ENCODE measurements around the gene NPAS3.

NPAS3 gene

GRCh38 chr14:33733310-33733709 lies 794.6 kb downstream of the NPAS3 start:
- DNase-seq, result no peak

- no peak for DNase-seq
Observed at GRCh38 chr14:33733721-33734120, 795.0 kb downstream of the NPAS3 start.

DNA sequence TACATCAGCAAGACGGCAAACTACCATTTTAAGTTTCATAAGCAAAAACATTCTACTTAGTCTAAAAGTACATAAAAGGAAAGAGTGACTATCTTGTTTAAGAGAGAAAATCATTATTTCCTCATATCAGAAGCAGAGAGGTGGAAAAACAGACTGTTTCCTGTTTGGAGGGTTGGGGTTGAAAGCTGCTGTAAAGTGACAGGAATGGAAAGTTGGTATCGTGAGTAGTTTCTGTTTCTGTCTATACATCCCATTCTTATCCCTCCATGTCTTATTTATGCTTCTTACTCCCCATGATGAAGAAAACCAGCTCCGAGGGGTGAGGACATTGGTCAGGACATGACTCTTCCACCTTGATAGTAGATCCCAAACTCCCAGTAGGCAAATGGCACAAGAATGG lies 795.7 kb downstream of the NPAS3 start:
- no peak for DNase-seq

DNA sequence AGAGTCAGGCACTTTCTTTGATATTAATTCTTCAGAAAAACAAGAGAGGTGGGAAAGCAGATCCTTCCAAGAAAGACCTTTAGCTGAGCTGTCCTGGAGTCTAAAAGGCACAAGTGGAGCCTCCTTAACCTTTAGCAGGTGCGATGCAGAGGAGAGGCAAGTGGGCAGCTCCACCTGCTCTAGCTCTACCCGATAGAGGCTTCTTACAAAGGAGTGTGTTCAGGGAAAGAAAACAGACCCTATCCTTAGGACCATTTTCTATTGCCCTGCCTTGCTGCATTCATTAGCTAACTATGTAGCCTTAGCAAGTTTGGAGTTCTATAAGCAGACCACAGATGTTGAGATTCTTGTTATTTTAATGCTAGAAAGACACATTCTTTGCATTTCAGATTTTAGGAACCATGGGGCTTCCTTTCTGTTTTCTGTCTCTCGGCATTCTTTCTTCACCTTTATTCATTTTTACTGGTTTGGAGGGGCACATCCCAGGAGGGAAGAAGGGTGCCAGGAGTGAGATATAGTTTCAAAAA lies 797.7 kb downstream of the NPAS3 start:
- no peak for DNase-seq

DNA sequence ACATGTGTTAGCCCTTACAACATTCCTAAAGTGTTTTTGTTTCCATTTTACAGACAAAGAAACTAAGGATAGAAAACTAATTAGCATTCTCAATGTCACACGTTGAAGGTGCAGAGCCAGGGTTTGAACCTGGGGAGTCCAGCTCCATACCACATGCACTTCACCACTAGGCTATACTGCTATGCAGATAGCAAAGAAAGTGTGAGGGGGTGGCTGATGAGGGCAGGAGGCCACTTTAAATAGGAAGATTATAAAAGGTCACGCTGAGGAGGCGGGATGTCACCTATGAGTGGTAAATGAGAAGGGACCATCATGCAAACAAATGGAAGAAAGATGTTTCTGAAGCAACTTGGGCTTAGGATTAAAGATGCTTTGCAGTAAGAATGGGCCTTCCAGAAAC lies 798.3 kb downstream of the NPAS3 start:
- no peak for DNase-seq

DNA sequence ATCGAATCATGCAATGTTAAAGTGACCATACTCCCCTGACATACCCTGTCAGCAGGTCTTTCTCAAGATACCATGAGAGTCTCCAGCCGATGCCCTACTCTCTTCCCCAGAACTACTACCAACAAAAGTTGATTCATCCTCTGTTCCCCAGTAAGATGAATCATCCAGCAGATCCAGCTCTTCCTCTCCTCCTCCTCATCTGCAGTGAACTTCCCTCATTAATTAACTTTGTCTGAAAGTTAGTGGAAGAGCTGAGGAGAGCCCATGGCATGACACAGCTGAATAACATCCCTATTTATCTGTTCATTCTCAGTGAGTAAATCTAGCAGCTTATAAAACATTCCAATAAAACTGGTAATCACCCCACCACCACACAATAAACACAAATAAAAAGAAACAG lies 798.8 kb downstream of the NPAS3 start:
- DNase-seq, result no peak

GRCh38 chr14:33738029-33738428 lies 799.4 kb downstream of the NPAS3 start:
- DNase-seq, result no peak

DNA sequence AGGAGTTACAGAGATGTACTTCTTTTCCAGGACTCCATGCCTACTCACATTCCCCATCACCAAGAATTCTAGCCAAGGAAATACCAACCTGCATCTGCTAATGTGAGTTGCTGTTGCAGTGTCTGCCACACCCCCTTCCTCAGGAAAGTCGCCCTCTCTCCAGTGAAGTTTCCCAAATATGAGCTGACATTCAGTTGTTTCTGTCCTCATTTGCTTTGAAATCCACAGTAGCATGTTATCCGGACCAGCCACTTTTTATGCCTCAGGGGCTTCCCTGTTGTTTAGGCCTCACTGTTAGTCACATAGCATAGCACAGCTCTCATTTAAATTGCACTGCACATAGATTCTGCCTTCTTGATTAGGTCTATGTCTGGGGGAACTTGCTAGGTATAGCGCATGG lies 799.8 kb downstream of the NPAS3 start:
- DNase-seq, result no peak

- DNase-seq, result no peak
Observed at GRCh38 chr14:33740531-33740930, 801.9 kb downstream of the NPAS3 start.

DNA sequence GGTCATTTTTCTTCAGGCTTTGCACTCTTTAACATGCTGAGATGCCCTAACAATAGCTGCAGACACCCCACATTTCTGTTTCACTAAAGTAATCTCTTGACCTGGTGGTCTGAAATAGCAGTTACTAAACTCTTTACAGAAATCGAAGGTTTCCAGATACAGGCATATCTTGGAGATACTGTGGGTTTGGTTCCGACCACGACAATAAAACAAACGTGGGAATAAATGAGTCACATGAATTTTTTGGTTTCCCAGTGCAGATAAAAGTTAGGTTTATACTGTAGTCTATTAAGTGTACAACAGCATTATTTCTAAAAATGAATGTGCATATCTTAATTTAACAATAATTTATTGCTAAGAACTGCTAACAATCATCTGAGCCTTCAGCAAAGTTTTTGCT lies 803.5 kb downstream of the NPAS3 start:
- no peak for DNase-seq

GRCh38 chr14:33745163-33745562 lies 806.5 kb downstream of the NPAS3 start:
- DNase-seq, result no peak

GRCh38 chr14:33747749-33748148 lies 809.1 kb downstream of the NPAS3 start:
- no peak for DNase-seq

DNA sequence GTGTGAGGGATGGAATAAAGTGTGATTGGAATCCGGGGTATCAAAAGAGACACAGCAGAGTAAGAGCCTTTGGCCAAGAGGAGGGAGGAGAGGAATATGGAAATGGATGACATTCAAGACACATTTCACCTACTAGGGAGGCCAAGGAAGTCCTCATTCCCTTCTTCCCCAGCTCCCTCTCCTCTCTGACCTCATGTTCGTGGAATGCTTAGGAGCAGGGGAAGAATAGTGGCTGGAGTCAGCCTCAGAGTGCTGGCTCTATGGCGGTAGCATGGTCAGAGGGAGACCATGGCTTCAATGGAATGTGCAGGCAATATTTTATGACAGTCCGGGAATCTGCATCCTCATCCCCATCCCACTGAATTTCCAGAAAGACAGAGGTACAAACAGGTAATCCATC lies 815.6 kb downstream of the NPAS3 start:
- no peak for DNase-seq

GRCh38 chr14:33755358-33755757 lies 816.7 kb downstream of the NPAS3 start:
- DNase-seq, result no peak

- DNase-seq, result no peak
Observed at GRCh38 chr14:33756833-33757232, 818.2 kb downstream of the NPAS3 start.

DNA sequence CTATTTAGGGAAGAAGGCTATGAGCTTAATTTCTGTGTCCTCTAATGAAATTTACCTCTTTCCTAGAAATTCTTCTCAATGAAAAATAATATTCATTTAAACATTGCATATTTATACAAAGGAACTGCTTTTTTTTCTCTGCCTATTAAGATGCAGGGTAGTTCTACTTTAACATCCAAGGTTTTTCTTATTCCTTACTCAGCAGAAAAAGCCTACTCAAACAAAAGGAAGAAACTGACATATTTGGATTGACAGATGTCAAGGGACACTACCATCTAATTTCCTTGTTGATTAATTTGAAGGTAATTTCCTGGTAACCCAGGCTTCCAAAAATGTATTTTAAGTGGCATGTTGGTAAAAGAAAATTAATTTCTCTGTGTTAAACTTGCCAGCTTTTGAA lies 819.9 kb downstream of the NPAS3 start:
- no peak for DNase-seq

GRCh38 chr14:33762161-33762851 lies 823.6 kb downstream of the NPAS3 start:
- DNase-seq, result no peak

GRCh38 chr14:33764876-33765650 lies 826.4 kb downstream of the NPAS3 start:
- no peak for DNase-seq

GRCh38 chr14:33767586-33768457 lies 829.1 kb downstream of the NPAS3 start:
- DNase-seq, result no peak

DNA sequence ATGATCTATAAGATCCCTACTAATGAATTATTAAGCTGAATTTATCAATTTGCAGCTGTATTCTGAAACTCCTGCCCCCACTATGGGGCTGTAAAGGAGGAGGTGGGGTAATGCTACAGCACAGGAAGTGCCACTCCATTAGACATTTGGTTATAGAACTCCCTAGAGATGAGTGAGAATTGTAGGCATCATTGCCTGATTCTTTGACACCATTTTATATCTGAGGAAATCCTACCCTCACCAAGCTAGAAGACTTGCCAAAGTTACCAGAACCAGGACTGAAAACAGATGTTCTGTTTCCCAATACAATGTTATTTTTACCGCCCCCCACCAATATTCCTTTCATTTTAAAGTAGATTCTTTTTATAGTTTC lies 829.8 kb downstream of the NPAS3 start:
- no peak for DNase-seq

DNA sequence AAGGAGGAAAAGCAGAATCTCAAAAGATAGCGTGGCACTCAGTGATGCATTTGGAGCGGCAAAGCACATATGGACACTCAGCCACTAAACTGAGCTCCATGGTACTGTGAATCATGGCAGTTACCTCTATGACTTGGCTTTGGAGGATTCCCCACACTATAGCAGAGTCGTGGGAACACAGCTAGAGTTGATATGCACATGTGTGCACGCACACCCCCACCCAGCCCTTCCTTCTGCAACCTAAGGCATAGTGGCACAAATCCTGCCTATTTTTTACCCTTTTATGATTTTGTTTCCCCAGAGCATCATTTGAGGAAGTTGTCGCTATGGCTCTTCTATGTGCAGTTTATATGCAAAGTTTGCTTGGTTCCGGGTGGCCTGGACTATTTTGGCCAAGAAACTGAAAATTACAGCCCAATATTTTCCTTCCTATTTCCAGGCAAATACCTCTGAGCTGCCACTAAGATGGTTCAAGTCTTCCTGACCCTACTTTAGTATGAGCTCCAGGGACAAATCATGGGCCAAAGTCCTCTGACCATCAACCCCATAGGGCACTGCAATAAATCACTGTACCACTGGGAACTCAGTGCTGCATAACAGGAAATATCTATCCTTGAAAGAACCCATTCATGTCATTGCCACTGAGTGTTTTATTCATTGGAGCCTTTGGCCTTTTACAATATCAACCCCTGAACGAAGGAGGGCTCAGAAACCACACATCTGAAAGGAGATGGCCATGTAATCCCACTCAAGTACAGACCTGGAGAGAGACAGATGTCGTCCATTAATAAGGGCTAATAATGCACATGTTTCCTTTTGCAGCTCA lies 834.7 kb downstream of the NPAS3 start:
- no peak for DNase-seq

DNA sequence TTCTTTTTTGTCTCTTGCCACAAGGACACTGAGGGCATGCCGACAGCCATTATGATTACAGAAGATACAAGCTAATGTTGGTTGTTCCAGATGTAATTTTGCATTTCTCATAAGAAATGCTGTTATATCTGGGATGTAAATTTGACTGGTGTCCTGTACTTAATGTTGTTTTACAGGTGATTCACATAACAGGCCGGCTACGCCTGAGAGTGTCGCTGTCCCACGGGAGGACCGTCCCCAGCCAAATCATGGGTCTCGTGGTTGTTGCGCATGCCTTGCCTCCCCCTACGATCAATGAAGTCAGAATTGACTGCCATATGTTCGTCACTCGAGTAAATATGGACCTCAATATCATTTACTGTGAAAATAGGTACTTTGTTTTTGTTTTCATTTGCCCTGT lies 835.5 kb downstream of the NPAS3 start:
- no peak for DNase-seq
